ENCODE results near the gene DSCAM. TPM values are rescaled to one million over a fixed set of nuclear protein-coding genes. Genes with fewer than 3 reads are reported as not detected.

DSCAM gene
- total RNA-seq, 1 experiment from 2014 or later, result not detected

- no peak for DNase-seq (ENCODE audit: low read depth, low spot score)
- no peaks in the 10 kb centered on the region for H3K36me3 ChIP-seq (ENCODE audit: control insufficient read depth in 1 of 2, insufficient read depth in 2 of 2, low read length in 2 of 2)
- peaks cover 31 to 41% of the 10 kb centered on the region in 2 experiments; a peak in 2 of 4 replicates for H3K9me3 ChIP-seq (ENCODE audit: control insufficient read depth in 1 of 2, insufficient read depth in 1 of 2, low read depth in 1 of 2, low read length in 2 of 2)
- TF ChIP-seq EGR1 (IDR thresholded peaks at IDR 0.05; ENCODE audit: low read depth), result no peak
- no peak for TF ChIP-seq EZH2 (IDR thresholded peaks at IDR 0.05)
- TF ChIP-seq JUND (IDR thresholded peaks at IDR 0.05), result no peak
- TF ChIP-seq ELF1 (IDR thresholded peaks at IDR 0.05; ENCODE audit: borderline replicate concordance, low read depth), result no peak
- TF ChIP-seq ZNF274 (IDR thresholded peaks at IDR 0.05; ENCODE audit: low read depth, low read length), result no peak
- no peak for TF ChIP-seq ZFX (IDR thresholded peaks at IDR 0.05)
- no peak for TF ChIP-seq CEBPB (IDR thresholded peaks at IDR 0.05; ENCODE audit: low read depth)
- TF ChIP-seq TCF7L2 (IDR thresholded peaks at IDR 0.05; ENCODE audit: borderline replicate concordance, extremely low read depth, insufficient read depth, insufficient read length), result no peak
- TF ChIP-seq SP1 (IDR thresholded peaks at IDR 0.05; ENCODE audit: low read depth), result no peak
- no peak for TF ChIP-seq SRF (IDR thresholded peaks at IDR 0.05; ENCODE audit: low read depth)
- TF ChIP-seq POLR2AphosphoS5 (IDR thresholded peaks at IDR 0.05; ENCODE audit: low read depth, low read length), result no peak
- TF ChIP-seq CTCF (IDR thresholded peaks at IDR 0.05 in 2 of 3, conservative IDR thresholded peaks at IDR 0.05 in 1 of 3; ENCODE audit: borderline replicate concordance in 1 of 3, insufficient read depth in 1 of 3, low read depth in 2 of 3, low read length in 2 of 3), result no peak
- no peak for TF ChIP-seq REST (IDR thresholded peaks at IDR 0.05; ENCODE audit: low read depth)
- ChIA-PET POLR2A (no interaction called here), RAD21 (ENCODE audit: low non-redundant PET in 1 of 2, low total read pairs in 2 of 2, uncharacterized antibody in 2 of 2, unreplicated experiment in 2 of 2) (no interaction called here), CTCF (no interaction called here)
- H3K4me1 ChIP-seq (ENCODE audit: control insufficient read depth in 1 of 2, insufficient read depth in 2 of 2, low read length in 2 of 2), result no peaks in the 10 kb centered on the region
- no peak overlapping the region for H3K27ac ChIP-seq (ENCODE audit: low read depth, low read length)
- no peaks in the 10 kb centered on the region for H3K79me2 ChIP-seq (ENCODE audit: insufficient read depth, low read length)
- no peaks in the 10 kb centered on the region for H4K20me1 ChIP-seq (ENCODE audit: insufficient read depth)
- intact Hi-C loops (cut with micrococcal nuclease), result no loop called here
- no peak overlapping the region for H2AFZ ChIP-seq (ENCODE audit: low read depth, low read length, poor library complexity, severe bottlenecking)
- H3K27me3 ChIP-seq (ENCODE audit: insufficient read depth, low read length), result no peaks in the 10 kb centered on the region
- no peaks in the 10 kb centered on the region for H3K9me2 ChIP-seq (ENCODE audit: insufficient read depth)
- no peak for ATAC-seq
- no peak overlapping the region for H3K9ac ChIP-seq (ENCODE audit: low read length)
- H3K4me3 ChIP-seq (replicated peaks in 1 of 2; ENCODE audit: low read depth in 1 of 2, low read length in 2 of 2), result no peak overlapping the region
- no TSS peak for BruUV-seq (replicated peaks)
- H3K4me2 ChIP-seq (ENCODE audit: low read length), result no peak overlapping the region
Measured at GRCh38 chr21:40504825-40505224, 342.1 kb downstream of the DSCAM start.

Data from HCT116 (cell line).